ENCODE results near the gene CAMTA1. TPM values are rescaled to one million over a fixed set of nuclear protein-coding genes. Genes with fewer than 3 reads are reported as not detected.

Gene CAMTA1
- total RNA-seq, 1 donor from 2014 or later = 77.6 TPM

DNA sequence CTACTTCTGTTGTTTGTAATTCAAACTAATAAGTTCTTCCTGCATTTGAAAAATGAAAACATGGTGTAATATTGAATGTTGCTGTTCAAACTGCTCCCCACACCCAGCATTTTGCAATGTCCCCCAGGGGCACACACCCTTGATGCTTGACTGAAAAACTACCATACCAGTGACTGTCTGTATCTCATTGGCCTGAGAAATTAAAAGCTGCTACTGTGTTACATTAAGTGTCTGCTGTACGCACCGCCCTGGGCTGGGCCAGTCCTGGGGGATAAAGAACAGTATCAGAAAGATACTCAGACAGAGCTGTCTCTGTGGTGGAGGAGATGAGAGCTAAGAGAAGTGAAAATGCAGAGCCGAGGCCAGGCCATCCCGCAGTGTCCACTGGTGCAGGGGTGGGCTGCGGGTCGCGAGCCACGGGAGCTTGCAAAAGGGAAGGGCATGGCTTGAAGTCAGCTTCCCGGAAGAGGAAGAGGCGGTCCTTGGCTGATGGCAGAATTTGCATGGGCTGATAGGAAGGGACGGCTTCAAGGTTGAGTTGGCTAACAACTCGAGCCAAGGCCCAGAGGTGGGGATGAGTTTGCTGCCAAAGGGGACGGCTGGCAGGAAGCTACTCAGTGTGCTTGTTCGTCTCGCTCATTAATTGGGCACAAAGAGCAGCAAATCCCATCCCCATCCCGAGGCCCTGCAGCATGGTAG, 656.0 kb downstream of the CAMTA1 start:
- H3K27ac ChIP-seq (ENCODE audit: low read depth, low read length) = no peak overlapping the region
- H4K20me1 ChIP-seq (ENCODE audit: insufficient read depth, low read length) = no peaks in the 10 kb centered on the region
- no peaks in the 10 kb centered on the region for H3K9me3 ChIP-seq (ENCODE audit: insufficient read depth, low read depth, low read length)
- no peaks in the 10 kb centered on the region for H3K79me2 ChIP-seq (ENCODE audit: insufficient read depth, low read length)
- TF ChIP-seq EZH2 (IDR thresholded peaks at IDR 0.05; ENCODE audit: insufficient read depth, low read length) = no peak
- TF ChIP-seq CTCF (IDR thresholded peaks at IDR 0.05; ENCODE audit: insufficient read depth, low read depth, low read length) = no peak
- H2AFZ ChIP-seq (ENCODE audit: low read depth, low read length) = no peak overlapping the region
- H3K4me1 Mint-ChIP-seq (ENCODE audit: low read depth, unreplicated experiment) = peaks cover 4% of the 10 kb centered on the region
- no peaks in the 10 kb centered on the region for H3K36me3 Mint-ChIP-seq (ENCODE audit: low read depth, unreplicated experiment)
- no peak overlapping the region for H3K4me3 Mint-ChIP-seq (ENCODE audit: unreplicated experiment)
- H3K9me3 Mint-ChIP-seq (ENCODE audit: unreplicated experiment) = peaks cover 2% of the 10 kb centered on the region
- H3K9ac ChIP-seq (ENCODE audit: low read length) = no peak overlapping the region
- no peaks in the 10 kb centered on the region for H3K4me1 ChIP-seq (ENCODE audit: insufficient read depth, low read length)
- H3K36me3 ChIP-seq (ENCODE audit: insufficient read depth, low read length) = no peaks in the 10 kb centered on the region
- no peak for DNase-seq (ENCODE audit: low read depth)
- H3K4me2 ChIP-seq (ENCODE audit: low read length) = no peak overlapping the region
- H3K4me3 ChIP-seq (ENCODE audit: insufficient read depth, low read depth, low read length) = no peak overlapping the region
- peaks cover 18% of the 10 kb centered on the region for H3K27me3 Mint-ChIP-seq (ENCODE audit: low read depth, unreplicated experiment)
- no peak for FAIRE-seq
- no peaks in the 10 kb centered on the region for H3K27me3 ChIP-seq (ENCODE audit: insufficient read depth, low read length)
- no peak overlapping the region for H3K27ac Mint-ChIP-seq (ENCODE audit: unreplicated experiment)

GRCh38 chr1:7442036-7442435, 656.8 kb downstream of the CAMTA1 start:
- DNase-seq (ENCODE audit: low read depth) (no peak), FAIRE-seq (no peak)
- no peak overlapping the region for H3K27ac ChIP-seq (ENCODE audit: low read depth, low read length)
- Mint-ChIP-seq H3K36me3 (ENCODE audit: low read depth, unreplicated experiment) (no peaks in the 10 kb centered on the region), H3K27ac (ENCODE audit: unreplicated experiment) (no peak overlapping the region), H3K27me3 (ENCODE audit: low read depth, unreplicated experiment) (peaks cover 14% of the 10 kb centered on the region), H3K4me1 (ENCODE audit: low read depth, unreplicated experiment) (peaks cover 4% of the 10 kb centered on the region), H3K4me3 (ENCODE audit: unreplicated experiment) (no peak overlapping the region), H3K9me3 (ENCODE audit: unreplicated experiment) (peaks cover 2% of the 10 kb centered on the region)
- H3K4me3 ChIP-seq (ENCODE audit: insufficient read depth, low read depth, low read length) = no peak overlapping the region
- no peaks in the 10 kb centered on the region for H3K9me3 ChIP-seq (ENCODE audit: insufficient read depth, low read depth, low read length)
- H3K4me2 ChIP-seq (ENCODE audit: low read length) = no peak overlapping the region
- H3K36me3 ChIP-seq (ENCODE audit: insufficient read depth, low read length) = no peaks in the 10 kb centered on the region
- no peak overlapping the region for H2AFZ ChIP-seq (ENCODE audit: low read depth, low read length)
- no peaks in the 10 kb centered on the region for H4K20me1 ChIP-seq (ENCODE audit: insufficient read depth, low read length)
- H3K27me3 ChIP-seq (ENCODE audit: insufficient read depth, low read length) = no peaks in the 10 kb centered on the region
- no peak overlapping the region for H3K9ac ChIP-seq (ENCODE audit: low read length)
- TF ChIP-seq EZH2 (IDR thresholded peaks at IDR 0.05; ENCODE audit: insufficient read depth, low read length) (no peak), CTCF (IDR thresholded peaks at IDR 0.05; ENCODE audit: insufficient read depth, low read depth, low read length) (no peak)
- H3K79me2 ChIP-seq (ENCODE audit: insufficient read depth, low read length) = no peaks in the 10 kb centered on the region
- no peaks in the 10 kb centered on the region for H3K4me1 ChIP-seq (ENCODE audit: insufficient read depth, low read length)

GRCh38 chr1:7442918-7443317, 657.7 kb downstream of the CAMTA1 start:
- no peaks in the 10 kb centered on the region for H3K36me3 Mint-ChIP-seq (ENCODE audit: low read depth, unreplicated experiment)
- Histone ChIP-seq H3K27ac (ENCODE audit: low read depth, low read length) (no peak overlapping the region), H3K4me1 (ENCODE audit: insufficient read depth, low read length) (no peaks in the 10 kb centered on the region), H2AFZ (ENCODE audit: low read depth, low read length) (no peak overlapping the region), H3K9me3 (ENCODE audit: insufficient read depth, low read depth, low read length) (no peaks in the 10 kb centered on the region), H3K36me3 (ENCODE audit: insufficient read depth, low read length) (no peaks in the 10 kb centered on the region), H3K4me2 (ENCODE audit: low read length) (no peak overlapping the region), H4K20me1 (ENCODE audit: insufficient read depth, low read length) (no peaks in the 10 kb centered on the region), H3K79me2 (ENCODE audit: insufficient read depth, low read length) (no peaks in the 10 kb centered on the region), H3K9ac (ENCODE audit: low read length) (no peak overlapping the region), H3K27me3 (ENCODE audit: insufficient read depth, low read length) (no peaks in the 10 kb centered on the region), H3K4me3 (ENCODE audit: insufficient read depth, low read depth, low read length) (no peak overlapping the region)
- TF ChIP-seq CTCF (IDR thresholded peaks at IDR 0.05; ENCODE audit: insufficient read depth, low read depth, low read length) (no peak), EZH2 (IDR thresholded peaks at IDR 0.05; ENCODE audit: insufficient read depth, low read length) (no peak)
- no peak overlapping the region for H3K4me3 Mint-ChIP-seq (ENCODE audit: unreplicated experiment)
- FAIRE-seq = no peak
- H3K4me1 Mint-ChIP-seq (ENCODE audit: low read depth, unreplicated experiment) = peaks cover 4% of the 10 kb centered on the region
- no peak overlapping the region for H3K27ac Mint-ChIP-seq (ENCODE audit: unreplicated experiment)
- H3K9me3 Mint-ChIP-seq (ENCODE audit: unreplicated experiment) = peaks cover 2% of the 10 kb centered on the region
- peaks cover 14% of the 10 kb centered on the region for H3K27me3 Mint-ChIP-seq (ENCODE audit: low read depth, unreplicated experiment)
- DNase-seq (ENCODE audit: low read depth) = no peak

All from astrocyte (in vitro differentiated cells and primary cell).